HG03565 (cell line): ENCODE measurements around the gene OR10H4.
"Not testable (repeated sequence)": the region's sequence is repeated elsewhere in the genome, so short reads cannot be mapped to it uniquely, and the experiment has no call there.

Experiments used
- ATAC-seq: cut with Tn5 transposase; IDR thresholded peaks from one replicate; pipeline ENCODE4 v1.9.1; 2021; ENCODE audit warnings: mild to moderate bottlenecking, moderate library complexity; ENCODE audit not compliant: unreplicated experiment

OR10H4 gene

GRCh38 chr19:15937771-15938170 lies 11.0 kb upstream of the OR10H4 start:
- no peak for ATAC-seq

DNA sequence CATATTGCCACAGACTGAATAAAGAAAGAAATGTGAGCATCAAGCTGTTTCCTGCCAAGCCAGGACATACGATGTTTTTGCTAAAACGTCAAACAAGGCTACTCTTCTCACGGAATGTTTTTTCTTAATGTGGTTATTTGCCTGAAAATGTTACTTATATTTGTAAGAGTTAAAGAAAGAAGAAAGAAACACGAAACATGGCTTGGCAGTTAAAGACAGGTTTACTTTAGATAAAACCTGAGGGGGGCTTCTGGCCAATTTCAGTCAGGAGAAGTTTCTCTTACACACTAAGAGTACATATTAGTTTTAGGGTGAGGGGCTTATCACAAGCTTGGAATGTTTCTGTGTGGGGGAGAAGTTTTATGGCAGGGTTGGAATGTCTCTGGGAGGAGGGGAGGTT lies 4.4 kb upstream of the OR10H4 start:
- ATAC-seq: no peak

DNA sequence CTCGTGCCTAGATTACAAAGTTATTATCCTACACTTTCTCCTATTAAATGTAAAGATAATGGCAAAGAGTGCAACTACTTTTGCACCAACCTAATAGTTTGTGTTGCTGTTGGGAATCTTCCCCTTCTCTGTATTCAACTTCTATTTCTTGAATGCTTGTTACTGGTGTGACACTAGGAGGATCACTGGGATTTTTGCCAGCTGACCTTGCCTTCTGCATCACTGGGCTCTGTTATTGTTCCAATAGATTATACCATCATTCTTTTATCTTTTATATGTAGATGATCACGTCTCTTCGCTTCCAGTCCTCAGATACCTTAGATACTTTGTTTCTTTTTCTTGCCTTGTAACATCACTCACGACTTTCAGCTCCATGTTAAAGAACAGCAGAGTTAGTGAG lies 3.5 kb upstream of the OR10H4 start:
- no peak for ATAC-seq

- no peak for ATAC-seq
Measured at GRCh38 chr19:15954820-15955219, 6.0 kb downstream of the OR10H4 start.

- ATAC-seq: no peak
Measured at GRCh38 chr19:15962319-15962718, 13.5 kb downstream of the OR10H4 start.

DNA sequence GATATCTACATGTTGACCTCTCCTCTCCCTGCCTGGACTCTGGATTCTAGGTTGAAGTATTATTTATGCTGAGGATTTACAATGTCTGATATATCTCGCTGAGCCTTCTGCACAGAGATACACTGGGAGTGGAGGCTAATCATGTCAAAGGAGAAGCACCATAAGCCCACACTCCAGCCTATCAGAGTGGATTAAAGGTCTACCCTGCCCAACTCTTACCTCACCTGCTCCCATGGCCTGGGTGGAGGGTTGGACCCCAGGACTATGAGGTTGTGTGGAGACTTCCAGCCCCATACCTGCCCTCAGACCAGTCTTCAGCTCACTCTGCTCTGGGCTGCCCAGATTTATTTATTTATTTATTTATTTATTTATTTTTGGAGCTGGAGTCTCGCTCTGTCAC lies 15.4 kb downstream of the OR10H4 start:
- no peak for ATAC-seq

DNA sequence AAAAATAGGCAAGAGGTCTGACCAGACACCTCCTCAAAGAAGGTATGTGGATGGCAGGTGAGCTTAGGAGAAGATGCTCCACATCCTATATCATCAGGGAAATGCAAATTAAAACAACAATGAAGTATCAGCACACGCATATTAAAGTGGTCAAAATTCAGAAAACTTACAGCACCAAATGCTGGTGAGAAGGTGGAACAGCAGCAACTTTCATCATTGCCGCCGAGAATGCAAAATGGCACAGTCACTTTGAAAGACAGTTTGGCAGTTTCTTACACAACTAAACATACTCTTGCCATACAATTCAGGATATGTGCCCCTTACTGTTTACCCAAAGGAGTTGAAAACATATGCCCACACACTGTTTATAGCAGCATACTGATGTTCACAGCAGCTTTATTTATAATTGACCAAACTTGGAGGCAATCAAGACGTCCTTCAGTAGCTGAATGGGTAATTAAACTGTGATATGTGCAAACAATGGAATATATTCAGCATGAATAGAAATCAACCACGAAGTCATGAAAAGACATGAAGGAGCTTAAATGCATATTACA lies 22.5 kb downstream of the OR10H4 start:
- no peak for ATAC-seq

DNA sequence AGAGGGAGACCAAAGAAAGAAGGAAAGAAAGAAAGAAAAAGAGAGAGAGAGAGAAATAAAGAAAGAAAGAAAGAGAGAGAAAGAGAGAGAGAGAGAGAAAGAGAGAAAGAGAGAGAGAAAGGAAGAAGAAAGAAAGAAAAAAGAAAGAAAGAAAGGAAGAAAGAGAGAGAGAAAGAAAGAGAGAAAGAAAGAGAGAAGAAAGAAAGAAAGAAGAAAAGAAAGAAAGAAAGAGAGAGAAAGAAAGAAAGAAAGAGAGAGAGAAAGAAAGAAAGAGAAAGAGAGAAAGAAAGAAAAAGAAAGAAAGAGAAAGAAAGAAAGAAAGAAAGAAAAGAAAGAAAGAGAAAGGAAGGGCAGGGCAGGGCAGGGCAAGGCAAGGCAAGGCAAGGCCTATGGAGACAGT lies 23.2 kb downstream of the OR10H4 start:
- ATAC-seq: not testable (repeated sequence)

DNA sequence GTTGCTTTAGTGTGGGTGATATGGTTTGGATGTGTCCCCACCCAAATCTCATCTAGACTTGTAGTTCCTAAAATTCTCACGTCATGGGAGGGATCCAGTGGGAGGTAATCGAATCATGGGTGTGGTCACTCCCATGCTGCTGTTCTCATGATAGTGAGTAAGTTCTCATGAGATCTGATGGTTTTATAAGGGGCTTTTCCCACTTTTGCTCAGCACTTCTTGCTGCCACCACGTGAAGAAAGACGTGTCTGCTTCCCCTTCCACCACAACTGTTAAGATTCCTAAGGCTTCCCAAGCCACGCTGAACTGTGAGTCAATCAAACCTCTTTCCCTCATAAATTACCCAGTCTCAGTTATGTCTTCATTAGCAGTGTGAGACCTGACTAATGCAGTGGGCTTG lies 26.0 kb downstream of the OR10H4 start:
- no peak for ATAC-seq

DNA sequence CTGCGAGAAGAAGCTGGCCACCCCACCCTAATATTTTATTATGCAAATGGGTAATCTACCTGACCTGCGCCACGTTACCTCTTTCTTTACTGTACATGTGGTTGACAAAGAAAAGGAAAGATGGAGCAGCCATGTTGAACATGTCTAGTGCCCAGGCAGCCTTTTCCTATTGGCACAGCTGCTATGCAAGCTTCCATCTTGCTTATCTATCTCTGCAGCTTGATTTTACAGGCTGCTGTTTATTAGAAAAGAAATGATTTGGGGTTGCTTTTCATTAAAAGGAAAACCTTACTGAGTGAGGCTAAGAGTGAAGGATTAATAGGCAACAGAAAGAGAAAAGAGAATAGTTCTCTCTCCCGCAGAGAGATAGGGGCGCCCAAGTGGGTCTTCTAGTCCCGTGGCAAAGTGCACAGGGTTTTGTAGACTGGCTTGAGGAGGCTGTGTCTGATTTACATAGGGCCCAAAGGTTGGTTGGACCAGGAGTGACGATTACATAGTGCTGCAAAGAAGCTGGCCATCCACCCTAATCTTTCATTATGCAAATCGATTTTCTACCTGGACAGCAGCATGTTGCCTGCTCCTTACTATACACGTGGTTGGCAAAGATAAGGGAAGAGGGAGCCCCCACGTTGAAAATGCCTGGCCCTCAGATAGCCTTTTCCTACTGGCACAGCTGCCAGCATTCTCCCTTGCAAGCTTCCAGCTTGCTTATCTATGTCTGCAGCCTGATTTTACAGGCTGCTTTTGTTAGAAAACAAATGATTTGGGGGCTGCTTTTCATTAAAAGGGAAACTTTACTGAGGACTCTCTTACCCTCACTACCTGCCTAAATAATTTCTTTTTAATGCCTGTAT lies 28.3 kb downstream of the OR10H4 start:
- ATAC-seq: no peak

GRCh38 chr19:15977690-15978089 lies 28.9 kb downstream of the OR10H4 start:
- no peak for ATAC-seq

DNA sequence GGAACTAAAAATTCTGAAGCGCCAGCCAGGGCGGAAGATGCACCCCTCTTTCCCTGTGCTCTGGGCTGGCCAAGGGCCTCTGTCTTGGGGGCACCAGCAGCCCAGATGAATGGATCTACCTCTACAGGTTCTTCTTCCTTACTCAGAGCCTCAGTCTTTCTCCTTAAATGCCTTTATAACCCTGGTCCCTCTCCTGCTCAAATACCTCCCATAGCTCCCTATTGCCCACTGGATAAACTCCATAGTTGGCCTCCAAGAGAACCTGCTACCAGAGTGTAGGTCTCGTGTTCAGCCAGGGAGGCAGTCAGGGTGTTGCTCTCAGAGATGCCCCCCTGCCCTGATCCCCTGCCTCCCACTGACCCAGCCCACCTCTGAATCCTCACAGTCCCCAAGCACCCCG lies 30.5 kb downstream of the OR10H4 start:
- ATAC-seq: no peak

GRCh38 chr19:15985831-15986230 lies 37.0 kb downstream of the OR10H4 start:
- ATAC-seq: not testable (repeated sequence)

GRCh38 chr19:15986701-15987100 lies 37.9 kb downstream of the OR10H4 start:
- no peak for ATAC-seq

GRCh38 chr19:15989889-15990288 lies 41.1 kb downstream of the OR10H4 start:
- ATAC-seq: no peak

DNA sequence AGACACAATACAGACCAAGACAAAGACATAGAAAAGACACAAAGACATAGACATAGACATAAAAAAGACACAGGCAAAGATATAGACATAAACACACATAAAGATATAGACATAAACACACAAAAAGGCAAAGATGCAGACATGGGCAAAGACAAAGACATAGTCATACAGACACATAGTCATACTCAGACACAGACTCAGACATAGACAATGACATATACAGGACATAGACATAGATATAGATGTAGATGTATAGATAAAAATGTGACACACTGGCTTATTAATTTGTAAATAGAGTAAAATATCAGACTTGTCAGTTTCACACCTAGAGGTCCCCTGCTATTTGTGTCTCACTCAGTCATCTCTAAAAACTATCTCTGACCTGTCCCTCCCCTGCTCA lies 42.8 kb downstream of the OR10H4 start:
- ATAC-seq: no peak

DNA sequence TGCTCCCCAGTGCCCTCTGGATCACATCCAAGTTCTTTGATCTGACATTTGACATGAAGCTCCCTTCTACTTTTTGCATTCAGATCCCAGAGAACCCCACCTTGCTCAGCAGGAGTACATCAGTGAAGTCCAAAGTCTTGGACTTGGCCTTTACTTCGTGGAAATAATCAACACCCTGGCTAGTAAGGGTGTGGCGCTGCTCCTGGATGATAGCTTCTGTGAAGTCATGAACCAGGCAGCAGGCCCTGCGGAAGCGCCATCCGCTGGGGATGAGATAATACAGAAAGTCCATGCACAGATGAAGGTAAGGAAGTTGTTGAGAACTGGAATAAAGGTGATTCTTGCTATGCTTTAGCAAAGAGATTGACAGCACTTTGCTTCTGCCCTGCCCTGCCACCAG lies 43.2 kb downstream of the OR10H4 start:
- no peak for ATAC-seq

DNA sequence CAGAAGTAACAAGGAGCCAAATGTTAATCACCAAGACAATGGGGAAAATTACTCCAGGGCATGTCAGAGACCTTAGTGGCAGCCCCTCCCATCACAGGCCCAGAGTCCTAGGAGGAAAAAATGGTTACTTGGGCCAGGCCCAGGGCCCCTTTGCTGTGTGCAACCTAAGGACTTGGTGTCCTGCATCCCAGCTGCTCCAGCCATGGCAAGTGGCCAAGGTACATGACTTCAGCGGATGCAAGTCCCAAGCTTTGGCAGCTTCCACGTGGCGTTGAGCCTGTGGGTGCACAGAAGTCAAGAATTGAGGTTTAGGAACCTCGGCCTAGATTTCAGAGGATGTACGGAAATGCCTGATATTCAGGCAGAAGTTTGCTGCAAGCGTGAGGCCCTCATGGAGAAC lies 46.7 kb downstream of the OR10H4 start:
- ATAC-seq: no peak

- no peak for ATAC-seq
Measured at GRCh38 chr19:15998166-15998565, 49.4 kb downstream of the OR10H4 start.
